Cardiac muscle cell (in vitro differentiated cells and primary cell): ENCODE measurements around the gene CTDSP2. TPM values are rescaled to one million over a fixed set of nuclear protein-coding genes. Genes with fewer than 3 reads are reported as not detected.

Experiments
- DNase-seq, 2 donors: peaks; one replicate each; pipeline versions ENCODE4 v3.0.0 to v3.0.0-alpha.2; 2010 to 2017; ENCODE audit warnings: low read depth in 1 of 2, low spot score in 1 of 2
- H3K27ac ChIP-seq: fragments of 200-600 bp; sonication (generic); 2 replicates; pipeline ENCODE4 v1.5.1; 2016
- H3K27me3 ChIP-seq: fragments of 200-600 bp; sonication (generic); 2 replicates; pipeline ENCODE4 v1.6.0; 2016; ENCODE audit warnings: control low read depth
- H3K36me3 ChIP-seq: fragments of 200-600 bp; sonication (generic); 2 replicates; pipeline ENCODE4 v1.5.1; 2016; ENCODE audit warnings: control low read depth
- H3K4me1 ChIP-seq: fragments of 200-600 bp; sonication (generic); 2 replicates; pipeline ENCODE4 v1.8.1; 2017; ENCODE audit warnings: low read depth, mild to moderate bottlenecking, mixed run types
- H3K4me3 ChIP-seq: fragments of 200-600 bp; sonication (generic); 2 replicates; pipeline ENCODE4 v1.5.1; 2016; ENCODE audit warnings: mild to moderate bottlenecking
- H3K9me3 ChIP-seq: fragments of 200-600 bp; sonication (generic); 2 replicates; pipeline ENCODE4 v1.5.1; 2017; ENCODE audit warnings: low read depth, mild to moderate bottlenecking, control low read depth
- CTCF ChIP-seq: IDR thresholded peaks from 2 replicates; pipeline ENCODE4 v1.5.1; 2012; ENCODE audit warnings: low read depth, mild to moderate bottlenecking, low read length
- polyA plus RNA-seq: library from polyadenylated mRNA; unstranded; fragments of >200 nt; fragmentation: Nextera tagmentation; extraction: Ambion mirVana; gene quantifications from 2 replicates; pipeline ENCODE4 v1.2.1, GENCODE V29; 2016
- total RNA-seq: library from RNA; depleted of rRNA; stranded (reverse); fragments of >200 nt; gene quantifications from 2 replicates; pipeline ENCODE4 v1.2.3, GENCODE V29; 2016

The CTDSP2 gene
- total and polyA plus RNA-seq, 2 experiments from 2014 or later, result 82.9 to 105 TPM

GRCh38 chr12:57877876-57878275, 31.3 kb upstream of the CTDSP2 start:
- TF ChIP-seq CTCF, result no peak
- H3K27ac ChIP-seq, result no peak overlapping the region
- H3K4me1 ChIP-seq, result no peaks in the 10 kb centered on the region
- no peaks in the 10 kb centered on the region for H3K36me3 ChIP-seq
- H3K4me3 ChIP-seq, result no peak overlapping the region
- H3K27me3 ChIP-seq, result no peaks in the 10 kb centered on the region
- no peaks in the 10 kb centered on the region for H3K9me3 ChIP-seq
- no peak for DNase-seq

- no peak for TF ChIP-seq CTCF
- no peaks in the 10 kb centered on the region for H3K27me3 ChIP-seq
- DNase-seq, result no peak
- H3K4me3 ChIP-seq, result no peak overlapping the region
- no peaks in the 10 kb centered on the region for H3K4me1 ChIP-seq
- H3K9me3 ChIP-seq, result no peaks in the 10 kb centered on the region
- H3K27ac ChIP-seq, result no peak overlapping the region
- no peaks in the 10 kb centered on the region for H3K36me3 ChIP-seq
These were observed 29.4 kb upstream of the CTDSP2 start for GRCh38 chr12:57875753-57876547.

GRCh38 chr12:57874166-57875108, 27.9 kb upstream of the CTDSP2 start:
- DNase-seq, result no peak
- no peak for TF ChIP-seq CTCF
- H3K27me3 ChIP-seq, result no peaks in the 10 kb centered on the region

GRCh38 chr12:57872362-57872761, 25.8 kb upstream of the CTDSP2 start:
- peaks cover 5% of the 10 kb centered on the region for H3K4me1 ChIP-seq
- no peak overlapping the region for H3K4me3 ChIP-seq
- H3K36me3 ChIP-seq, result no peaks in the 10 kb centered on the region
- H3K9me3 ChIP-seq, result no peaks in the 10 kb centered on the region
- no peak for TF ChIP-seq CTCF
- H3K27me3 ChIP-seq, result no peaks in the 10 kb centered on the region
- no peak overlapping the region for H3K27ac ChIP-seq
- no peak for DNase-seq

More at GRCh38 chr12:57874166-57875108, 27.9 kb upstream of the CTDSP2 start:
- no peak overlapping the region for H3K4me3 ChIP-seq
- H3K9me3 ChIP-seq, result no peaks in the 10 kb centered on the region
- H3K36me3 ChIP-seq, result no peaks in the 10 kb centered on the region
- H3K27ac ChIP-seq, result no peak overlapping the region
- H3K4me1 ChIP-seq, result no peaks in the 10 kb centered on the region

GRCh38 chr12:57869927-57870318, 23.4 kb upstream of the CTDSP2 start:
- H3K4me3 ChIP-seq, result no peak overlapping the region
- H3K27ac ChIP-seq, result no peak overlapping the region
- no peaks in the 10 kb centered on the region for H3K27me3 ChIP-seq
- no peak for DNase-seq
- TF ChIP-seq CTCF, result no peak
- peaks cover 10% of the 10 kb centered on the region for H3K4me1 ChIP-seq
- no peaks in the 10 kb centered on the region for H3K9me3 ChIP-seq
- H3K36me3 ChIP-seq, result no peaks in the 10 kb centered on the region
